Measurements from ENCODE around the gene BDH1.

The BDH1 gene

DNA sequence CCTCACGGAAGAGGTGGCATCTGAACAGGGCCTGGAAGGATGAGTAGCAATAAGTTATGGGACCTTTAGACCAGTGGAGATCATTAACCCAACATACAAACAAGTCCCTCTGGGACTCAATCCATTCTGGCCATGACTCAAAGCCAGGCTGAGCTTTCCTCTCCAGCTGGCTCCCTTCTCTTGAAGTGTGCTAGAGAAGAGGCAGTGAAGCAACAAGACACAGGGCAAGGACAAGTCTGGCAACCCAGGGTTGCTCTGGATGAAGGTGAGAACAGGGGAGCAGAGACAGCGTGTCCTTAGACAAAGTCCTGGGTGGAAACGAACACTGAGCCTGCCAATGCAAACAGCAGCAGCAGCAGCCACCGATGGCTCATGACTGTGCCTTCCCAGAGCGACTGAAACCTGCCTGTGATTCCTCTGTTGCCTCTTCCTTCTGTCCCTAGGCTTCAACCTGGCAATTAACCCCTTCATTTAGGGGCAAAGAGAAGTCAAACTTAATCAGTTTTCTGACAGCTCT is 86.8 kb downstream of the BDH1 start:
- POLR2A ChIA-PET = no interaction called here

DNA sequence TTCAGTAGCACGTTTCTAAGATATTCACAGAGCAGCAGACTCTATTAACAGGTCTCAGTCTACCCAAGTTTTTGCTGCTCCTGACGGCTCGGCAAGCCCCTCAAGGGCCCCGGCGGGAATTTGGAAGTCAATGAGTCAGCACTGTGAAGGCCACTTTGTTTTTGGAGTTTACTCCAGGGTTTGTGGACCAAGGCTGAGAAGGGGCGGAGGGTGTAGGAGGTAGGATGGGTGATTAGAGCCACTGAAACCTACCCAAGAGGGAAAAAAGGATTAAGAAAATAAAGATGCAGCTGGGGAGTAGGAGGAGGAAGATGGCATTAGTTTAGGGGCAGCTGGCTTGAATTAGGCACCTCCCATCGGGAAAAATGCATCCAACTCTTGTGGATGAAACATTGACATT is 87.6 kb downstream of the BDH1 start:
- ChIA-PET POLR2A (no interaction called here), CTCF (no interaction called here)
- TF ChIP-seq, protein P1, sequence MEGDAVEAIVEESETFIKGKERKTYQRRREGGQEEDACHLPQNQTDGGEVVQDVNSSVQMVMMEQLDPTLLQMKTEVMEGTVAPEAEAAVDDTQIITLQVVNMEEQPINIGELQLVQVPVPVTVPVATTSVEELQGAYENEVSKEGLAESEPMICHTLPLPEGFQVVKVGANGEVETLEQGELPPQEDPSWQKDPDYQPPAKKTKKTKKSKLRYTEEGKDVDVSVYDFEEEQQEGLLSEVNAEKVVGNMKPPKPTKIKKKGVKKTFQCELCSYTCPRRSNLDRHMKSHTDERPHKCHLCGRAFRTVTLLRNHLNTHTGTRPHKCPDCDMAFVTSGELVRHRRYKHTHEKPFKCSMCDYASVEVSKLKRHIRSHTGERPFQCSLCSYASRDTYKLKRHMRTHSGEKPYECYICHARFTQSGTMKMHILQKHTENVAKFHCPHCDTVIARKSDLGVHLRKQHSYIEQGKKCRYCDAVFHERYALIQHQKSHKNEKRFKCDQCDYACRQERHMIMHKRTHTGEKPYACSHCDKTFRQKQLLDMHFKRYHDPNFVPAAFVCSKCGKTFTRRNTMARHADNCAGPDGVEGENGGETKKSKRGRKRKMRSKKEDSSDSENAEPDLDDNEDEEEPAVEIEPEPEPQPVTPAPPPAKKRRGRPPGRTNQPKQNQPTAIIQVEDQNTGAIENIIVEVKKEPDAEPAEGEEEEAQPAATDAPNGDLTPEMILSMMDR (IDR thresholded peaks at IDR 0.05; ENCODE audit: control extremely low read depth, extremely low read depth, low read depth, missing control alignments) = no peak
- DNase-seq (ENCODE audit: extremely low spot score) = no peak

More for the DNA sequence above, 86.8 kb downstream of the BDH1 start:
- CTCF ChIA-PET = interaction anchor here (0.7 to 0.8 kb wide), 2 partner anchors 10 to 104 kb away, joined by 3 read pairs; no protein-coding TSS in a partner anchor
- TF ChIP-seq, protein P1 (IDR thresholded peaks at IDR 0.05; ENCODE audit: control extremely low read depth, extremely low read depth, low read depth, missing control alignments) = no peak
- DNase-seq (ENCODE audit: extremely low spot score) = no peak

DNA sequence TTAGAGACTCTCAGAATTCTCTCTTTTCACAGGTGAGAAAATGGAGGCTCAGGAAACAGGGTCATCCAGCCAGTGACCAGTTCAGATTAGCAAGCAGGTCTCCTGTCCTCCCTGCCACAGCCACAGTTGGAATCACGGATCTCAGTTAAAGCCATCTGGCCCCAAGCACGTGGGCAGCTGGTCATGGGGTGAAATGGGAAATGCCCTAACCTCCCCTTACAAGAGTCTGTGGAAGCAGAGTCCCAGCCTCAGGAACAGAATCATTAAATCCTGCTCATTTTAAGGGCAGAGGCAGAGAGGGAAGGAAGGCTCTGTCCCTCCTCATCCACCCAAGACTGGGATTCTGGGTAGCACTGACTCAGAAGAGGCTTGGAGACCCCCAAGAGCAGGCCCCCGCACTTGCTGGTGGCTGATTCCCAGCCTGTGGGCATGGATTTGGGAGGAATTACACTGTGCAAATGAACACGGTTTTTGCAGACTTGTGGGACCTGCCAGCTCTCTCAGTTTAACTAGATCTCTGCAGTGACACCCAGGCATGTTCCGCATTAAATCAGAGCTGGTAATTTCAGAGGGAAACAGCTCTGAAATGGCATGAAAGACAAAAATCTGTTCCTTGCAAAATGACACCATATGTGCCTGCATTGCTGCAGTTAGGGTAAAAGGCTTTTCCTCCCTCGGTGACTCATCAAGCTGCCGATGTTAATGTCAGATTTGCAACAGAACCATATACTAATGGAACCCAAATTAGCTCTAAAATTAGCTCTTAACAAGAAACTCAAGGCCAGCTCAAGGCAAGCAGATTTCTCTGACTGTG is 89.0 kb downstream of the BDH1 start:
- ChIA-PET CTCF (interaction anchor here (0.9 to 1.8 kb wide), 3 partner anchors 8 to 66 kb away, joined by 4 read pairs; no protein-coding TSS in a partner anchor), POLR2A (no interaction called here)
- DNase-seq (ENCODE audit: extremely low spot score) = no peak
- TF ChIP-seq, protein P1 (IDR thresholded peaks at IDR 0.05; ENCODE audit: control extremely low read depth, extremely low read depth, low read depth, missing control alignments) = no peak

DNA sequence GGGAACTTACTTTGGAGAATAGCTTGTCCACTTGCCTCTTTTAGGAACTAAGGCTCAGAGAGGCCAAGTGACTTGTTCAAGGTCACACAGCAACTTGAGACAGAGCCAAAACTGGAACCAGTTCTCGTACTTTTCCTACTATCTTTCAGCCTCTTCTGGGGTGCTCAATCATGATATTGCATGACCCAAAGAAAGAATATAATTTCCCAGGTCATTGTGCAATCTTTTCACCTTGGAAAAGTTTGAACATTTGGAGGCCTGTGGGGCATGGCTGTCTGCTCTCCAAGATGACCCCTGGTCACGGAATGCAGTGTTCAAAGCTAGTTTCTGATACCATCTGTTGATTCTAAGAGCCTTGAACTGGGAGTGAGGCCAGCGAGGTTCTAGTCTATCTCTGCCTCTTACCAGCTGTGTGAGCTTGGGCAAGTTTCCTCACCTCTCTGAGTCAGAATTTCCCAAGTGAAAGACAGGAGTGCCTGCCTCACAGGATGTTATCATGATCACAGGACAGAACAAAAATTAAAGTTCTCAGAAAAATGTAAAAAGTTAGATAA is 89.7 kb downstream of the BDH1 start:
- no peak for DNase-seq (ENCODE audit: extremely low spot score)
- ChIA-PET POLR2A (no interaction called here), CTCF (interaction anchor here (1.8 kb wide), 2 partner anchors 9 to 65 kb away, joined by 4 read pairs; no protein-coding TSS in a partner anchor)
- TF ChIP-seq, protein P1 (IDR thresholded peaks at IDR 0.05; ENCODE audit: control extremely low read depth, extremely low read depth, low read depth, missing control alignments) = no peak

DNA sequence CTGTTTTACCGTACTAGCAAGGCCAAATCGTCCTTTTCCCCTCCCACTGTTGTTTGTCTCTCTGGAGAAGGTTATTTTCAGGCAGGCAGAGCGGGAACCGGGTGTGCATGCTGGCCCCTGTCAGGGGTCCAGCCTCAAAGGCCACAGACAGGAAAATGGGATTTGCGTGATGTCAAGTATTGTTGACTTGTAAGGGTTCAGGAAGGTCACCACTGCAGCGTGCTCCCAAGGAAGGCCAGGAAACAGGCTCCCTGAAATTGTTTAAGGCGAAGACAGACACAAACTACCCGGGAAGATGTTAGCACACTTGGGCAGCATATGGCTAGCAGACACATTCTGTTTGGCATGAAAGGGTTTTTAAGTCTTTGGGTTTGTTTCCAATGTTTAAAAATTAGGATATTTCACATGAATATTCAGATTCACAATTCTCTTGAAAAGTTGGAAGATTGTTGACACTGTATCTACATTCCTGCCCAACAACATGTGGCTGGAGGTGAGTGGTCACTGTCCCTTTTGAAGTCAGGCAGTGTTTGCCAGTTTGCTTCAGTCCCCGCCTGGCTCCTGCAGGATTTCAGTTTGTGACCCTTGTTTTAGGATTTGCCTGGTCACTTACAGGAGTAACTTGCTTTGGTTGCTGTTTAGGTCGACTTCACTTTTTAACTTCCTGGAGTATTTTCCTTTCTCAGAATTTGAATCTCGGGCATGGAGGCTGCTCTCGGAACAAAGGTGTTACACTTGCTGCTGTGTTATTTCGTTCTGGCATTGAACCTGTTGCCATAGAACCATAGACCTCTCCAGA is 90.4 kb downstream of the BDH1 start:
- DNase-seq (ENCODE audit: extremely low spot score) = no peak
- CTCF ChIA-PET = interaction anchor here (1.8 kb wide), 1 partner anchor 10 kb away, joined by 4 read pairs; no protein-coding TSS in a partner anchor
- POLR2A ChIA-PET = no interaction called here
- TF ChIP-seq, protein P1 (IDR thresholded peaks at IDR 0.05; ENCODE audit: control extremely low read depth, extremely low read depth, low read depth, missing control alignments) = no peak

DNA sequence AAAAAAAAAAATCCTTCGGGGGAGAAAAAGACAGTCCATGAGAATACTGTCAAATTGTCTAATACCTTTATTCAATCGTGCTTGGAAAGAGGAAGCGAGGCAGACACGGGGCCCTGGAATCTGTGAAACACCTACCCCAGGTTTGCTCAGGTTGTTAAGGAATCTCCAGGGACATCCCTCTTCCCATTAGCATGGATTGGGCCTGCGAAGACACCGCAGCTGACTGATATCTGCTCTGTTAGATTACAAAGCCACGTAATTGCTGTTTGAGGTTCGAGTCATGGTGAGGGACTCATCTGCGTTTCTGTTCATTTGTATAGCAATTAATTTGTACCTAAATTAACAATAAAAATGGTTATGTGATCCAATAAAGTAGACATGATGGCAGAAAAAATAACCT is 91.0 kb downstream of the BDH1 start:
- DNase-seq (ENCODE audit: extremely low spot score) = no peak
- ChIA-PET POLR2A (no interaction called here), CTCF (no interaction called here)
- TF ChIP-seq, protein P1 (IDR thresholded peaks at IDR 0.05; ENCODE audit: control extremely low read depth, extremely low read depth, low read depth, missing control alignments) = no peak

Data from GM10248 (cell line).